Left lobe of liver (tissue), 2 donors: ENCODE data around the gene ADARB2. TPM values are rescaled to one million over a fixed set of nuclear protein-coding genes. Genes with fewer than 3 reads are reported as not detected.
A peak's percentile ranks its signal among the peaks of the same experiment; 100 is the strongest.
"Not testable (repeated sequence)": the region's sequence is repeated elsewhere in the genome, so short reads cannot be mapped to it uniquely, and the experiment has no call there.

ENCODE experiments used
- ATAC-seq: fragments of 200-7000 bp; cut with Tn5 transposase; one replicate; pipeline ENCODE4 v1.9.1; 2020; ENCODE audit warnings: mild to moderate bottlenecking, moderate library complexity
- DNase-seq: peaks from one replicate; pipeline ENCODE4 v3.0.0-alpha.2; 2020; ENCODE audit warnings: low spot score
- total RNA-seq: library from RNA; stranded (reverse); gene quantifications from one replicate; pipeline ENCODE4 v1.2.1, GENCODE V29; 2021
- donor health status: DM: no; HTN: no; CAD: no; lungs with moderate emphysema.
- donor health status: DM: no; HTN: yes; CAD: no.

ADARB2 gene
- total RNA-seq, 1 donor from 2014 or later, result 0.81 TPM

DNA sequence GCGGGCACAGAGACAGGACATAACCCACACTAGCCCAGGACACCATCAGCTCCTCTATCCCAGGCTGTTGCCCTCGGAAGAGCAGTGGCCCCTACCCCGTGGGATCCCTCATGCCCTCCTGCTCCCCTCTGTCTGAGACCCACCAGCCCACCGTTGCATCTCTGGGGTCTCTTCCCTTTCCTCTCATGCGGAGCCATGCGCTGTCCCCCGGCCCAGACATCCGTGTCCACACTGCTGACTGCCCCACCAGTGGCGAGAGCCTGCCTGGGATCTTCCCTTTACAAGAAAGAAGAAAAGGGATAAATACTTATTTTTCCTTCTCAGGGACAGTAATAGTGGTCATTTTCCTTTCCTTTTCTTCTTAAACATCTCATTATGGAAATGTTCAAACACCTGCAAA, 565.7 kb downstream of the ADARB2 start:
- ATAC-seq (no peak), DNase-seq (no peak)

DNA sequence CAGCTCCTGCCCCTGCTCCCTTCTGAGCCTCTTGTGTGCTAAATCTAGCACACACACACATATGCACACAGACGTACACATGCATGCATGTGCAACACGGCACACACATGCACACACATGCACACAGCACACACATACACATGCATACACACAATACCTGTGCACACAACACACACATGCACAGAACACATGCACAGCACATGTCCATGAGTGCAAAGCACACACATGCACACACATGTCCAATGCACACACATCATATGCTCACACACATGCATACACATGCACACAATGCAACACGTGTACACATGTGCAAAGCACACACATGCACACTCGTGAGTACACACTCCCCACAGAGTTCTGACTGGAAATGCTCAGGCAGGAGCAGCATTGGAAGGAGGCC, 566.1 kb downstream of the ADARB2 start:
- no peak for DNase-seq
- ATAC-seq, result no peak

DNA sequence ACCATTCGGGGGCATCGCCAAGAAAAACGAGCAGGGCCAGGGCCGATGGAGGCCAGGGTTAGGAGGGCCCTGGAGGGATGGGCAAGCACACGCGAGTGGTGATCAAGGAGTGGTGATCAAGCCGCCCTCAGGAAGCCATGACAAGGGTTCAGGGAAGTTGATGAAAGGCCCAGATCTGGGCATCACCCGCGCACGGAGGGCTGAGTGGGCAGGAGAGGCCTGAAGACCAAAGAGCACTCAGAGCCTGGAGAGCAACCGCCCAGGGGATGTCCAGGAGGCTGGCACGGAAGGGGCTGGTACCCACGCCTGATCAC, 566.5 kb downstream of the ADARB2 start:
- no peak for DNase-seq

DNA sequence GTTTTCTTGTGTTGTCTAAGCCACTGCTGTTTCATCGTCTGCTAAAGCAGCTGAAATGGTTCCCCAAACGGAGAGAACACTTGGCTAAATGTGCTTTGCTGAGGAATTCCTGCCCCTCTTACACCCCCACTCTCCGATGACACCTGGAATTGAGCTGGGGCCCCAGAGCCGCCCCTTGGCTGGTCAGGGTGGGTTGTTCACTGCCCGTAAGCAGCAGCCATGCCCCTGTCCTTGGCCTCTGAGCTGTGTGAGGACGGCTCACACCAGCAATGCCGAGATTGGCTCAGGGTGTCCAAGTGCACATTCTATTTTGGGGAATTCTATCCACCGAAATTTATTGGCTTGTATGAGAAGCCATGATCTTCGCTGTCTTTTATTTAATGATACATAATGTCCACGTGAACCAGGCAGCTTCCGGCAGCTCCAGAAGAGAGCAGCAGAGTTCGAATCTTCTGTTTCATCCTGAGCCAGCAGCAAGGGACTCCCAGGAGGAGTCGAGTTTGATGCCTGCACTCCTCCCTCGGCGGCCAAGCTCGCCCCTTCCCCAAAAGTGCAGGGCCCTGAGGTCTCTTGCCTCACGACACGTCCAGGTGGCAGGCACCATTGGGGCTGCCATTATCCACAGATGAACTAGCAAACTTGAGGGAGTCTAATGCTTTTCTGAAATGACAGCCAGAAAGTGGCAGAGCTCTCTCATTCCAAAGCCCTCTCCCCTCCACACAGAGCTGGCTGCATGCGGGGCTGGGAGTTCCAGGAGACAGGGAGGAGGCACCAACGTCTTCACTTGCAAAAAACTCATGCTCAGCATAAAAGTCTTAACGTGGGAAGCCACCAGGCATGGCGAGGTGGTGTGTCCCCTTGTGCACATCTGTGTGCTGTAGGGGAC, 567.1 kb downstream of the ADARB2 start:
- no peak for DNase-seq

More for the DNA sequence above, 566.5 kb downstream of the ADARB2 start:
- ATAC-seq, result no peak

DNA sequence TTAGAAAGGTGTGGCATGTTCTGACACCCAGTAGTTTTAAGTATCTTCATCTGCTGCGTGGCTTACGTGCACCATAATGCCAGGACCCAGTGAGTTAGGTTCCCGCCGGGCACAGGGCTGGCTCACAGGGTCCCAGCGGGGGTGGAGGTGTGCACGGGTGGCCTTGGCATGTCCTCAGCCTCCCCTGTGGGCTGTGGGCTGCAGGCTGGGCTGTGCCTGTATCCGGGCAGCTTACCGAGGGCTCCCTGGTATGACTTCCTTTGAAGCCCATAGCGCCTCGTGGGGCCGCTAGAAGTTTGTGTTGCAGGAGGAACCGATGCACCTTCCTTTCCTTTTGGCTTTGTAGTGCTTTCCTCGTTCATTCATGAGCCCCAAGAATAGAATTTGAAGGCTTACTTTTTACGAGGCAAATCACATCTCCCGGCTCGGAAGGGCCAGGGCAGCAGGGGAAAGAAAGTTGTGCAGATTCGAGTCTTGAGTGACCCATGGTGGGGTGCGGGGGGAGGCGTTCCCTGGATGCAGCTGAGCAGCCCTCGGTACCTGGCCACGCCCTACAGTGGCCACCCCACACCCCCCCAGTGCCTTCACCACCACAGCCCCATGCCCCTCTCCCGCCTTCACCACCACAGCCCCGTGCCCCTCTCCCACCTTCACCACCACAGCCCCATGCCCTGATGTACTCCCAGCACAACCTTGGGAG, 568.0 kb downstream of the ADARB2 start:
- no peak for ATAC-seq
- no peak for DNase-seq

More for the DNA sequence above, 567.1 kb downstream of the ADARB2 start:
- ATAC-seq, result no peak

DNA sequence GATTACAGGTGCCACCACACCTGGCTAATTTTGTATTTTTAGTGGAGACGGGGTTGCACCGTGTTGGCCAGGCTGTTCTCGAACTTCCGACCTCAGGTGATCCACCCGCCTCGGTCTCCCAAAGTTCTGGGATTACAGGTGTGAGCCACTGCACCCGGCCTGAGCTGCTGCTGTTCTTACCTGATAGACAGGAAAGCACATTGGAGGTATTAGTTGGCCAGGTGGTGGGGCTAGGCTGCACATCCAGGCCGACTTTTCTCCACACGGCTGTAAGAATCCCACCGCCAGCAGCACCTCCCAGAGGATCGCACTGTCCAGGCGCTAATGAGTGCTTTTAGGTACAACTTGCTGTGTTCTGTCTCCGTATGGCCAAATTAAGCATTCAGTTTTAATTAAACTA, 568.6 kb downstream of the ADARB2 start:
- ATAC-seq (no peak), DNase-seq (no peak)

DNA sequence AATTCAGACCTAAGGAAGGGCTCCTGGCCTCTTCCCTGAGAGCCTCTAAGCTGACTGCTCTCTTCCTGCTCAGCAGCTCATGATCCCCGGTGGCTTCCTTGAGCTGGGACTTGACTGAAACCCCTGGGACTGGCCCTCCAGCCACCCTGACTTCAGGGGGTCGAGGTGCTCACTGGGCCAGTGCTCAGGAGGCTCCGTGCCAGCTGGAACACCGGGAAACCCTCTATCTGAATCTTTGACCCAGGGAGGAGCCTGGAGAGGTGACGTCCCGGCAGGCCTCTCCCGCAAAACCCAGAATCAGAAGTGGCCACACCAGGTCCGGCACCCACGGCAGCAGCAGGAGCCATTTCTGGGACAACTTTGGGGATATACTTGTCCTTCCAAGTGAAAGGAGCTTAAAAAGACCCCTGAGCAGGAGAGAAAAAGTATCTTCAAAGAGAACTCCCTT, 570.5 kb downstream of the ADARB2 start:
- DNase-seq, result no peak
- no peak for ATAC-seq

DNA sequence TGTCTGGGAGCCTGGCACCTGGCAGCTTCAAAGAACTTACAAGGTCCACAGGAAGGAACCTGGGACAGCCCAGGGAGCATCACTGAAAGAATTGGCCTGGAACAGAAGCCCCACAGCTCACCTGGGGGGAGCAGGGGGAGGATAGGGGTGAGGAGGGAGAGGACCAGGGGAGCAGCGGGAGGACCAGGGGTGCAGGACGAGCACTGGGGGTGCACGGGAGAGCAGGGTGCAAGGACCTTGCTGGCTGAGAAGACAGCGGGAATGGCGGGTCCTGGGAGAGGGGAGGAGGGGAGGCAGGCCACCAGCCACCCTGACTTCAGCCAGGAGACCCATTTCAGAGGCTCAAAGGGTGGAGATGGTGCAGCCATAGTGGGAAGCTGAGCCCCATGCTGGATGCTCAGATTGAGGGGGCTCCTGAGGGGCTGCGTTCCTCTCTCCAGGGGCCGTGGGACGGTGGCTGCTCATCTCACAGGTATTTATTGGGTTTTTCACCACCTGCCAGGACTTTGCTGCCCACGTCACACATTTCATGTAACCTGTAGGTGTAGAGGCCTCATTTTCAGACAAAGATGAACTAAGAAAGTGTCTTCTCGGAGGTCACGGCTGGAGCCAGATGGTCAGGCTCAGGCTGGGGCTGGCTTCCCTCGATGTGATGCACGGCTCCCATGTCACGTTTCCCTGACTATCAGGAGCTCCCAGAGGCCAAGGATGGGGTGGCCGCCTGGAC, 571.1 kb downstream of the ADARB2 start:
- no peak for ATAC-seq
- DNase-seq, result no peak

DNA sequence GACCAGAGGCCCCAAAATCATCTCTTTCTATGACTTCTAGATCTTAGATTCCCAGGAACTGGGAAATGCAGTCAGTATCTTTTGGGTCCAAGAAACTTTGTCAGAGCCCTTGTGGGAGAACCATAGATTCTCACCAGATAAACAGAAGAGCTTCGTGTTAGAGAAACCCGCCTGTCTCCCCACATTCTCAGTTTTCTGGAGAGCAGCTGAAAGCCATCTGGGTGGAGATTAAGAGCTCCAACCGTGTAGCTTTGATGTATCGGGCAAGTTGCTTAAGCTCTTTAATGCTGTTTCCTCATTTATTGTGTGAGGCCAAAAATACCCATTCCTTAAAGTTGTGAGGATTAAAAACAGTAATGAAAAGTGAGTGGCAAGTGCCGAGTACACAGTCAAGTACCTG, 573.5 kb downstream of the ADARB2 start:
- no peak for DNase-seq
- ATAC-seq, result no peak

DNA sequence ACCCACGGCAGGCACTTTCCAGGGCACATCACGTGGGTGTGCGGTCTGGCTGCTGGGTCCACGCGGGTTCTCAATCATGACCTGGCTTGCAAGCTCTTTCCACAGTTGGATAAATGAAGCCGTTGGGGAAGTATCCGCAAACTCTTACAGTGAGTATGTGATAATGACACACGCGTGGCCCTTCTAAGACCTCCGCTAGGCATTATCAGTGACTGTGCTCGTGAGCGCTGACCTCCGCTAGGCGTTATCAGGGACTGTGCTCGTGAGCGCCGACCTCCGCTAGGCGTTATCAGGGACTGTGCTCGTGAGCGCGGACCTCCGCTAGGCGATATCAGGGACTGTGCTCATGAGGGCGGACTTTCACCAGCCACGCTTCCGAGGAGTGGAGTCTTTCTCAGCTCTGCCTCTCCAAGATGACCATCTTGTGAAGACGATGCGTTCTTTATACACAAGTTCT, 574.1 kb downstream of the ADARB2 start:
- DNase-seq (peak; percentile 31), ATAC-seq (no peak)

DNA sequence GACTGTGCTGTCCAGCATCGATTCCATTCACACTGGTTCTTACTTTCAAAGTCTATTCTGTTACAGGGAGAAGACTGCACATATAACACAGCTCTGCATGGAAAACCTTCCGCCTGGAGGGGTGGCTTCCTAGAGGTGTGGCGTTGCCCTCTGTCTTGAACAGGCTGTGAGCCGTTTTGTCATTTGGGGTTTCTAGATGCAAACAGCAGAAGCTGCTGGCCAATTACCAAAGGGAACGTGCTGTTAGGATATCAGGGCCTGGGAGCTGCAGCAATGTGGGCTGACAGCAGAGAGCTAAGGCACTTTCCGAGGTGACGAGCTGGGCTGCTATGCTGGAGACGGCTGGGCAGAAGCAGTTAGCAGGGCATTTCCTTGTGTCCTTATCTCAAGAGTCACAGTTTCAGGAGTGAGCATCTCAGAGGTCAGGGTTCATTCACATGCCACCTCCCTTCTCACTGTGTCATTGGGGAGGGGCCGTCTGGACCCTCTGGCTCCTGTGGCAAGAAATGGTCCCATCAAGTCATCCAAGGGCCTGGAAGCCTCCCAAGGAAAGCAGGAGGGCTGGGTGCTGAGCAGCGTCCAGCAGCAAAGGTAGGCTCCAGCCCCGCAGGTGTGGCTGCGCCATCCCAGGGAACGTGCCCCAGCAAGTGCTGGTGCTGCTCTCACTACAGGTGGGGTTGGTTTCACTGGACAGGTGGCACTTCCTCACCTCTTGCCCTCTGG, 574.7 kb downstream of the ADARB2 start:
- DNase-seq, result peak; percentile 29
- no peak for ATAC-seq

DNA sequence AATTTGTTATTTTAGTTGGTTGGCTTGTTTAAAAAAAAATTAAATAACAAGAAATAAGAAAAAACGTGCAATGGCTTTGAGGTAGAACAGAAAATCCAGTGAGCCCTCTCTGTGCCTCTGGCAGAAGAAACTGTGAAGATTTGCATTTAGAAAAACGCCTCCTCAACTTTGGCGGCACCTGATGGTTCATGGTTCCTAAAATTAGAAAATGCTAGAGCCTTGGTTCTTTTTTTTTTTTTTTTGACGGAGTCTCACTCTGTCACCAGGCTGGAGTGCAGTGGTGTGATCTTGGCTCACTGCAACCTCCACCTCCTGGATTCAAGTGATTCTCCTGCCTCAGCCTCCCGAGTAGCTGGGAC, 576.0 kb downstream of the ADARB2 start:
- ATAC-seq, DNase-seq: not testable (repeated sequence)

DNA sequence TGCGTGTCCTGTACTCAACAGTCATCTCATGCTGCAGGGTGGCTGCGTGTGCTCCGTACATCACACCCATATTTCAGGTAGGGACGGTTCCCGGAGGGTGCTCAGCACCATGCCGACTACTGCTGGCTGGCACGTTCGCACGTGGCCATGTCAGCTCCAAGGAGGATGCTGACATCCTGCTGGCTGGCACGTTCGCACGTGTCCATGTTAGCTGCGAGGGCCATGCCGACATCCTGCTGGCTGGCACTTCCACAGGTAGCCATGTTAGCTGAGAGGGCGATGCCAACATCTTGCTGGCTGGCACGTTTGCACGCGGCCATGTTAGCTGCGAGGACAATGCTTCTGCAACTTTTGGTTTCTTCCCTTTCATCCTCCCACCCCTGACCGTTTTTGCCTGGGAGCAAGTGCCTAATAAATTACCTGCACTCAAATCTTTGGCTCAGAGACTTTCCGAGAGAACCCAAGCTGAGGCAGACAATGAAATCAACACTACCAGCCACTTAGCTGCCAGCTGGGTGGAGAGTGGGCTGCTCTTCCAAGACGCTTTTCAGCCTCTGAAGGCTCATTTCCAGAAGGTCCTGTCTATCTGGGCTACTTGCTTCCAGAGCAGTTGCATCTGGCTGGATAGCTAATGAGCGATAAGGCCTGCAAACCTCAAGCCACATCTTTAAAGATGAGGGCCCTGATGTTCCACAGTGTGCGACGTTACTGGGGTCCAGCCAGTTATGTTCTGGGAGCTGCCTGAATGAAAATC, 576.6 kb downstream of the ADARB2 start:
- ATAC-seq, result no peak
- DNase-seq, result peak; percentile 16

DNA sequence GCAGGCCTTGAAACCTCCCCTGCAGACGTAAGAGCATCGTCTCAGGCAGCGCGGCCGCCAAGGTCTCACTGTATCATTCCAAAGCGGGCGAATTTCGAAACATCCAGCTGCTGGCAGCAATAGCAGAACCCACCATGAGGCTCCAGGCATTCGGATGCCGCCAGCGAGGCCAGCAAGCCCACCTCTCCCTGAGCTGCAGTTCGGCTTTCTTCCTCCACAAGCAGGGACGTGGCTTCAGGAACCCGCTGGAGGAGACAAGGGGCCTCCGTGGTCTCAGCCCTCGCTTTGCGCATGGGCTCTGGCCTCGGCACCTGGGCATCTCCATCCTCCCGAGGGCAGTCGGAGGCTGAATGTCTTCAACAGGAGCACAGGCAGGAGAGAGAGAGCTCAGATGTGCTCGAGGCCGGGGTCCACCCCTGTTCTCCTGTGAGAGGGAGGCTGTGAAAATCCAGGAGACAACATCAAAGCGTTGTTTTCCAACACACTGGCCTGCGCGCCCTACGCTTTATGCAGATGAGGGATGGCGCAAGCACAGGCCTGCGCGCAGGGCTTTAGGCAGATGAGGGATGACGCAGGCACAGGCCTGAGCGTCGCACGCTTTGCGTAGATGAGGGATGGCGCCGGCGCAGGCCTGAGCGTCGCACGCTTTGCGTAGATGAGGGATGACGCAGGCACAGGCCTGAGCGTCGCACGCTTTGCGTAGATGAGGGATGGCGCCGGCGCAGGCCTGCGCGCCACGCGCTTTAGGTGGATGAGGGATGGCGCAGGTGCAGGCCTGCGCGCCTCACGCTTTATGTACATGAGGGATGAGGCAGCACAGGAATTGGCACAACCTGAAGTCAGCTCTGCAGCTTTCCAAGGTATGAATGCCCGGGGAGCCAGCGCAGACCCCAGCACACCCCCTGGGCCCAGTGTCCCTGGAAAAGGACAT, 577.9 kb downstream of the ADARB2 start:
- DNase-seq, result peak; percentile 24
- ATAC-seq, result no peak

DNA sequence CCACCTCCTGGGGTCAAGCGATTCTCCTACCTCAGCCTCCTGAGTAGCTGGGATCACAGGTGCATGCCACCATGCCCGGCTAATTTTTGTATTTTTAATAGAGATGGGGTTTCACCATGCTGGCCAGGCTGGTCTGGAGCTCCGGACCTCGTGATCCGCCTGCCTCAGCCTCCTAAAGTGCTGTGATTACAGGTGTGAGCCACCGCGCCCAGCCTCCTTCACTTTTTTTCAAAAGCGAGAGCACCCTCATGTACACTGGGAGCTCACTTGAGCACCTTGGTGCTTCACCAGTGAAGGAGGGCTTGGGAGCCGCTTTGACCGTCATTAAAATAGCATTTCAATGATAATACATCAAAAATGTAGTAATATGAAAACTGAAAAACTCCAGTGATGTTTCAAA, 578.8 kb downstream of the ADARB2 start:
- ATAC-seq, DNase-seq: not testable (repeated sequence)

DNA sequence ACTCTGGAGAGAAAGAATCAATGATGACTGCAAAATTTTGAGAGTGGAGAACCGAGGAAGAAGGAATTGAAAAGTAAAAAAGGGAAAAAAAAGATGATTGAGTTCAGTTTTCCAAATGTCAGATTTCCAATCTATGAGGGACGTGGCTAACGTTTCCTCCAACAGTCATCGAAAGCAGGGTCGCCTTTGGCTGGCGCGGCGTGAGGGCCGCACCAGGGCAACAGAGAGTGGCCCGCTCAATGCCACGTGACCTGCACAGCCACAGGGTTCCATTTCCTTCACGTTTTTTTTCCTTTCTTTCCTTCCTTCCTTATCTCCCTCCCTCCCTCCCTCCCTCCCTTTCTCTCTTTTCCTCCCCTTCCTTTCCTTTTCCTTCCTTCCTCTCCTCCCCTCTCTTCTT, 579.3 kb downstream of the ADARB2 start:
- DNase-seq, result no peak
- ATAC-seq, result no peak

DNA sequence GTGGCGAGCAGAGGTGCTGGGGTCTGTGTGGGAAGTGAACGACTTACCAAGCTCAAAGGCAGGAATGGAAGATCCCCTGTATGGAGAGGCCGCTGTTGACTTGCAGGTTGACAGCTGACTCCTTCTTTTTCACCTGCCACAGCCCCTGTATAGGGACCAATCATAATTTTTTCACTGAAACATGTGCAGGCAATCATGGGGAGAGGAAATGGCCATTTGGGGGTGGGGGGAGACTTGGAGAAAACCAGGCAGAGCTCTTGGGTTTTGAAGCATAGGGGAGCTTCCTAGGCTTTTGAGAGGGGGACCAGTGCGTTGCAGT, 579.8 kb downstream of the ADARB2 start:
- ATAC-seq (no peak), DNase-seq (no peak)

DNA sequence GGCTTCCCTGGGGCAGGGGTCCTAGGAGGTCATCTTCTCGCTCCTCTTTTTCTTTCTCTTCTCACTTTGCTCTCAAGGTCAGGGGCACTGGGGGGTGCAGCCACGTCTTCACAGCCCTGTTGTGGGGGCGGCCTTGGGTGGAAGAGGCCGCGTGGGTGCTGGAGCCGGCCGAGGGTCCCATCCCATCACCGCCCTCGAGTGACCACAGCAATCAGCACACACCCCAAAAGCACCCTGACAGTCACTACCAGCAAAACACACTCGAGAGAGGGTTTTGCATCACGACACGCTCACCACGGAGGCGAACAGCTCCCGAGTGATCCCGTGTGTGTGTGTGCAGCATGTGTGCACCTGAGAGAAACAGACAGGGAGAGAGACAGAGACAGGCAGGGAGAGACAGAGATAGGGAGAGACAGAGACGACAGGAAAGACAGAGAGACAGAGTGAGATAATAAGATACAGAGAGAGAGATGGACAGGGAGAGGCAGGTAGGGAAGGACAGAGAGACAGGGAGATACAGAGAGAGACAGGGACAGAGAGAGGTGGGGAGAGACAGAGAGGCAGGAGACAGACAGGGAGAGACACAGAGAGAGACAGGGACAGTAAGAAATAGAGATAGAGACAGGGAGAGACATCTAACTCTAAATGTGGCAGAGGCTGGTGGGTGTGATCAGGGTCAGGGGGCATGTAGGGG, 580.3 kb downstream of the ADARB2 start:
- no peak for DNase-seq

DNA sequence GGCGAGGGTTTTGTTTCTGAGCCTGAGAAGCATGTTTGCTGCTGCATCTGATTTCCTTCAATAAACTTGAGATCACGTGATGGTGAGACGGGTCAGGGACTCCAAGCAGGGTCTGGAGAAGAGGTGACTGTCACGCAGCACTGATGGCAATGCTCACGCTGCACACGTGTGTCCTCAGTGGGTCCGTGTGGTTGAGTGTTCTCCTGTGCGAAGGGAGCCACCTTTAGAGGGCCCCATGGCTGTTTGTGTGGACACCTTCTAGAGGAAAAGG, 580.8 kb downstream of the ADARB2 start:
- DNase-seq (no peak), ATAC-seq (no peak)

More for the DNA sequence above, 580.3 kb downstream of the ADARB2 start:
- no peak for ATAC-seq
